Osteocyte (in vitro differentiated cells): ENCODE results near the gene CTIF. TPM values are rescaled to one million over a fixed set of nuclear protein-coding genes. Genes with fewer than 3 reads are reported as not detected.

ENCODE experiments used
- DNase-seq: peaks from one replicate; pipeline ENCODE4 v3.0.0; 2021; ENCODE audit warnings: mixed read lengths; ENCODE audit not compliant: unreplicated experiment; ENCODE audit errors: extremely low spot score
- H3K27ac Mint-ChIP-seq: one replicate; pipeline ENCODE4 v1.8.0; 2021; ENCODE audit warnings: mild to moderate bottlenecking, mixed read lengths; ENCODE audit not compliant: unreplicated experiment
- H3K27me3 Mint-ChIP-seq: one replicate; pipeline ENCODE4 v1.8.0; 2021; ENCODE audit warnings: mixed read lengths; ENCODE audit not compliant: unreplicated experiment
- H3K36me3 Mint-ChIP-seq: one replicate; pipeline ENCODE4 v1.8.0; 2021; ENCODE audit warnings: mixed read lengths; ENCODE audit not compliant: unreplicated experiment
- H3K4me1 Mint-ChIP-seq: one replicate; pipeline ENCODE4 v1.8.0; 2021; ENCODE audit warnings: mixed read lengths; ENCODE audit not compliant: unreplicated experiment
- H3K4me3 Mint-ChIP-seq: one replicate; pipeline ENCODE4 v1.8.0; 2021; ENCODE audit warnings: mild to moderate bottlenecking, moderate library complexity, mixed read lengths; ENCODE audit not compliant: unreplicated experiment
- H3K9me3 Mint-ChIP-seq: one replicate; pipeline ENCODE4 v1.8.0; 2021; ENCODE audit warnings: mixed read lengths; ENCODE audit not compliant: unreplicated experiment
- CTCF ChIP-seq: fragments of 200-600 bp; sonication (generic); IDR thresholded peaks from 2 replicates; pipeline ENCODE4 v1.5.0; 2021; ENCODE audit warnings: antibody characterized with exemption, mild to moderate bottlenecking, moderate library complexity
- total RNA-seq: library from RNA; stranded (reverse); gene quantifications from 2 replicates; pipeline ENCODE4 v1.2.1, GENCODE V29; 2021

Gene CTIF
- total RNA-seq, 1 donor from 2014 or later, result 172 TPM

- Mint-ChIP-seq H3K4me3 (no peak overlapping the region), H3K27ac (peak overlapping the region; percentile 82), H3K4me1 (peaks cover 68% of the 10 kb centered on the region), H3K36me3 (peaks cover 16% of the 10 kb centered on the region), H3K9me3 (no peaks in the 10 kb centered on the region), H3K27me3 (no peaks in the 10 kb centered on the region)
- no peak for TF ChIP-seq CTCF
- no peak for DNase-seq
Measured at GRCh38 chr18:48564139-48564538, 25.3 kb downstream of the CTIF start.

DNA sequence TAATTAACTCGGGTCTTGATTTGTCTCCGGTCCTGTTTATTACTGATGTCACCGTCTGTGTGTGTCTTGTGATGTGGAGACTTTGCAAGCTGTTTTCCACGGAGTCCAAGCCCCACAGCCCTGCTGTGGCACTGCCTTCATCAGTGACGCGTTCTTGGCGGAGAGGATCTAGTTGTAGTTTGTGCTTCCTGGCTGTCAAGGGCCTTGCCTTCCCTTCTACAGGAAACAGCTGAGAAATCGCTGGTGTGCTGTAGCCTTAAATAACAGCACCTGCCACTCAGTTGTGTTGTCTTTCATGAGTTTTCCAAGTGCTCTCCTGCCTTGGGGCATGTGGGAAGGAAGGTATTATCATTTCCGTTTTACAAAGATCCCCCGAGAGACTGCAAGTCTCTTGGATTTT is 26.3 kb downstream of the CTIF start:
- peaks cover 78% of the 10 kb centered on the region for H3K4me1 Mint-ChIP-seq
- H3K4me3 Mint-ChIP-seq, result no peak overlapping the region
- H3K27ac Mint-ChIP-seq, result peak overlapping the region; percentile 81
- H3K36me3 Mint-ChIP-seq, result peaks cover 10% of the 10 kb centered on the region
- no peaks in the 10 kb centered on the region for H3K9me3 Mint-ChIP-seq
- no peak for DNase-seq
- H3K27me3 Mint-ChIP-seq, result no peaks in the 10 kb centered on the region
- TF ChIP-seq CTCF, result no peak

GRCh38 chr18:48566589-48566988 is 27.8 kb downstream of the CTIF start:
- peak overlapping the region; percentile 56 for H3K27ac Mint-ChIP-seq
- TF ChIP-seq CTCF, result no peak
- H3K4me3 Mint-ChIP-seq, result no peak overlapping the region
- H3K4me1 Mint-ChIP-seq, result peaks cover 79% of the 10 kb centered on the region
- DNase-seq, result no peak
- H3K27me3 Mint-ChIP-seq, result no peaks in the 10 kb centered on the region
- H3K36me3 Mint-ChIP-seq, result peaks cover 12% of the 10 kb centered on the region
- no peaks in the 10 kb centered on the region for H3K9me3 Mint-ChIP-seq

- Mint-ChIP-seq H3K27ac (peak overlapping the region; percentile 56), H3K27me3 (no peaks in the 10 kb centered on the region), H3K4me1 (peaks cover 79% of the 10 kb centered on the region), H3K9me3 (no peaks in the 10 kb centered on the region), H3K4me3 (no peak overlapping the region), H3K36me3 (peaks cover 12% of the 10 kb centered on the region)
- no peak for TF ChIP-seq CTCF
- DNase-seq, result no peak
Measured at GRCh38 chr18:48567388-48567787, 28.6 kb downstream of the CTIF start.

DNA sequence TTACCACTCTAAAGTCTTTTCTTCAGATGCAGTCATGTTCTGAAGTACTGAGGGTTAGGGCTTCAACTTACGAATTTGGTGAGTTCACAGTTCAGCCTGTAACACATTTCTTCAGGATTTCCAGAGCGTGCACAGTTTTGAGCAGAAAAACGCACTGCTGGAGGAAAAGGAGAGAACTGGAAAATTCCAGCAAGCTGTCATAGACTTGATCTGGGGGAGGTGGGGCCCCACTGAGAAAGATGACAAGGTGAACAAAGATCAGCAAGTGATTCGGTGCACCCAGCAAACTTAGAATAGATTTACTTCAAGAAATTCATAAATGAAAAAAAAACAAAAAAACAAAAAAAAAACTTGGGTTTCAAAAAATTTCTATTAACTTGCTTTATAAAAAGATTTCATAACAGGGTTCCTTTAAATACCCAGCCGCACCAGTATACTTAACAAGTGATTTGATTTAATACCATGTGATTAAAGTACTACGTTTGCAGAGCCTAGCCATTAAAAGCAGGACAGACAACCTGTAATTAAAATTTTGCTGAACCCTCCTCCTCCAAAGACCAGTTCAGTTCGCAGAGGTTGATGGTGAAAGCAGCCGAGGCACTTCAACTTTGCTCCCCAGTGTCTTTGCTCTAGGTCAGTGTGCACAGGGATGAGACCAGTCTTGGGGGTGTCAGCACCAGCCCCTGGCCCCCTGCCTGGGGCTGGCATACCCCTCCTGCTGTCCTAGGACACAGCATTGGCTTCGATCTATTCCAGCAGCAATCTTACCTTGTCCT is 30.5 kb downstream of the CTIF start:
- Mint-ChIP-seq H3K4me3 (no peak overlapping the region), H3K36me3 (peaks cover 12% of the 10 kb centered on the region), H3K9me3 (no peaks in the 10 kb centered on the region), H3K27me3 (no peaks in the 10 kb centered on the region), H3K27ac (peak overlapping the region; percentile 1), H3K4me1 (peaks cover 78% of the 10 kb centered on the region)
- TF ChIP-seq CTCF, result no peak
- no peak for DNase-seq
